SK-N-SH treated with all-trans-retinoic acid at 6 μM for 48 hours (cell line): ENCODE results near the gene DDX39A.

Experiments used
- ATAC-seq: fragments of 200-7000 bp; cut with Tn5 transposase; 3 replicates; pipeline ENCODE4 v1.9.1; 2020; ENCODE audit warnings: mild to moderate bottlenecking, moderate library complexity
- ARNTL ChIP-seq: fragments of 450-650 bp; formaldehyde crosslinking; IDR thresholded peaks from 2 replicates; pipeline ENCODE4 v1.5.0; 2020; ENCODE audit warnings: low read depth, mild to moderate bottlenecking, moderate library complexity, borderline replicate concordance
- CSDC2 ChIP-seq: fragments of 250-450 bp; sonication (Bioruptor Pico); IDR thresholded peaks from 2 replicates; pipeline ENCODE4 v1.5.0; 2020; ENCODE audit warnings: mild to moderate bottlenecking, moderate library complexity
- ESRRG ChIP-seq: fragments of 250-450 bp; sonication (Bioruptor Pico); IDR thresholded peaks from 2 replicates; pipeline ENCODE4 v1.6.1; 2021; ENCODE audit warnings: mild to moderate bottlenecking
- GLIS3 ChIP-seq: fragments of 250-450 bp; sonication (Bioruptor Pico); IDR thresholded peaks from 2 replicates; pipeline ENCODE4 v1.5.0; 2020; ENCODE audit warnings: mild to moderate bottlenecking, moderate library complexity
- ISL1 ChIP-seq: fragments of 250-450 bp; sonication (Bioruptor Pico); IDR thresholded peaks from 2 replicates; pipeline ENCODE4 v2.1.2; 2022; ENCODE audit warnings: mild to moderate bottlenecking, moderate library complexity
- PATZ1 ChIP-seq: fragments of 250-450 bp; sonication (Bioruptor Pico); IDR thresholded peaks from 2 replicates; pipeline ENCODE4 v1.8.0; 2020; ENCODE audit warnings: mild to moderate bottlenecking, moderate library complexity, borderline replicate concordance
- SNAI2 ChIP-seq: fragments of 250-450 bp; sonication (Bioruptor Pico); IDR thresholded peaks from 2 replicates; pipeline ENCODE4 v1.5.0; 2020; ENCODE audit warnings: mild to moderate bottlenecking, moderate library complexity
- TCF4 ChIP-seq: fragments of 250-450 bp; sonication (Bioruptor Pico); IDR thresholded peaks from 2 replicates; pipeline ENCODE4 v1.8.0; 2021; ENCODE audit warnings: mild to moderate bottlenecking, moderate library complexity, borderline replicate concordance
- TOX ChIP-seq: fragments of 250-450 bp; sonication (Bioruptor Pico); IDR thresholded peaks from 2 replicates; pipeline ENCODE4 v1.8.0; 2021; ENCODE audit warnings: mild to moderate bottlenecking, moderate library complexity, borderline replicate concordance
- TSHZ2 ChIP-seq: fragments of 250-450 bp; sonication (Bioruptor Pico); IDR thresholded peaks from 2 replicates; pipeline ENCODE4 v1.5.0; 2020; ENCODE audit warnings: mild to moderate bottlenecking, moderate library complexity
- ZFP30 ChIP-seq: fragments of 450-650 bp; formaldehyde crosslinking; IDR thresholded peaks from 2 replicates; pipeline ENCODE4 v1.5.0; 2022; ENCODE audit warnings: mild to moderate bottlenecking, moderate library complexity
- ZNF565 ChIP-seq: fragments of 450-650 bp; formaldehyde crosslinking; conservative IDR thresholded peaks from 2 replicates; pipeline ENCODE4 v1.5.0; 2020; ENCODE audit warnings: low read depth, mild to moderate bottlenecking, moderate library complexity
- TF ChIP-seq, protein P1 (sequence below): fragments of 250-450 bp; sonication (Bioruptor Pico); IDR thresholded peaks from 2 replicates; pipeline ENCODE4 v1.5.1; 2021; ENCODE audit warnings: mild to moderate bottlenecking, moderate library complexity

DDX39A gene

DNA sequence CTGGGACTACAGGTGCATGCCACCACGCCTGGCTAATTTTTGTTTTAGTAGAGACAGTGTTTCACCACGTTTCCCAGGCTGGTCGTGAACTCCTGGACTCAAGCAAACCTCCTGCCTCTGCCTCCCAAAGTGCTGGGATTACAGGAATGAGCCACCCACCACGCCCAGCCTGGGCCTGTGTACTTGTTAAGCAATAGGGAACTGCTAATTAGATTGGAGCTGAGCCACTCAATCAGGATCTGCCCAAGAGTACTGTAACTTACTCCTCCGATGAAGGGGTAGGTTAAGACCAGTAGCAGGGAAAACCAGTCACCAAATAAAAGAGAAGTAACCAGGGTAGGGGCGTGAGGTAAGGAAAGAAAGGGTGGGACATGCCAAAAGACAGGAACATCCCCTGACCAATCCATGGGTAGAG, 2.3 kb downstream of the DDX39A start:
- no peak for ATAC-seq
- TF ChIP-seq TSHZ2 (CRISPR knock-in tag) (no peak), ZFP30 (CRISPR knock-in tag) (no peak), ARNTL (no peak), GLIS3 (no peak), ZNF565 (no peak), CSDC2 (CRISPR knock-in tag) (no peak), PATZ1 (CRISPR knock-in tag) (no peak), TCF4 (no peak), ESRRG (CRISPR knock-in tag) (no peak), TOX (no peak)
- TF ChIP-seq, protein P1, sequence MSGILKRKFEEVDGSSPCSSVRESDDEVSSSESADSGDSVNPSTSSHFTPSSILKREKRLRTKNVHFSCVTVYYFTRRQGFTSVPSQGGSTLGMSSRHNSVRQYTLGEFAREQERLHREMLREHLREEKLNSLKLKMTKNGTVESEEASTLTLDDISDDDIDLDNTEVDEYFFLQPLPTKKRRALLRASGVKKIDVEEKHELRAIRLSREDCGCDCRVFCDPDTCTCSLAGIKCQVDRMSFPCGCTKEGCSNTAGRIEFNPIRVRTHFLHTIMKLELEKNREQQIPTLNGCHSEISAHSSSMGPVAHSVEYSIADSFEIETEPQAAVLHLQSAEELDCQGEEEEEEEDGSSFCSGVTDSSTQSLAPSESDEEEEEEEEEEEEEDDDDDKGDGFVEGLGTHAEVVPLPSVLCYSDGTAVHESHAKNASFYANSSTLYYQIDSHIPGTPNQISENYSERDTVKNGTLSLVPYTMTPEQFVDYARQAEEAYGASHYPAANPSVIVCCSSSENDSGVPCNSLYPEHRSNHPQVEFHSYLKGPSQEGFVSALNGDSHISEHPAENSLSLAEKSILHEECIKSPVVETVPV: no peak

- TF ChIP-seq ISL1 (no peak), SNAI2 (CRISPR knock-in tag) (no peak), TOX (no peak), GLIS3 (no peak)
- TF ChIP-seq, protein P1: no peak
- ATAC-seq: no peak
Measured at GRCh38 chr19:14414926-14415690, 4.0 kb downstream of the DDX39A start.

DNA sequence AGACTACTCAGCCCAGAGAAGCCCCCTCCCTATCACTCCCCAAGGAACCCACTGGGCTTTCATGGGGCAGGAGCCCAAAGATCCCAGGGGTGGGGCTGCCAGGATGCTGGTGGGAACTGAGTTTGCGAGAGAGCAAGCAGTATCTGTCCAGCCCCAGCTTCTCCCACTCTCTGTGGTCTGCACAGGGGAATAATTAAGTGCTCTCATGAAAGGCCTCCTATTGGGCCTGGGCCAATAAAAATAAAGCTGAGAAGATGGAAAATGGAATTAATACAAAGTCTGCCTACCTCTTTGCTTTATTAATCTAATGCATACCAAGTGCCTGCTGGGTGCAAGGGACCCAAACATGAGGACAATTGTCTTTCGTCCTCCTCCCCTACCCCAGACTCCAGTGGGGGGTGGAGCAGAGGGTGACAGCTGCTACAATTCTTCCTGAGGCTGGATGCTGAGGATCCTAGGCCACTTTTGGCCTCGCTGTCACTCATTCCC, 5.4 kb downstream of the DDX39A start:
- TF ChIP-seq TSHZ2 (CRISPR knock-in tag): 0 out of 2 replicates have a peak, but pooled peaks have one; percentile 16
- no peak for TF ChIP-seq ESRRG (CRISPR knock-in tag)
- TF ChIP-seq PATZ1 (CRISPR knock-in tag): peak; percentile 31; the same call in 1 of the 2 replicates
- 0 out of 2 replicates have a peak, but pooled peaks have one; percentile 27 for TF ChIP-seq TCF4
- peak; percentile 45 for TF ChIP-seq ISL1
- TF ChIP-seq, all 23 proteins: peak for 4
- peak; percentile 62 for ATAC-seq
